IPS-15b (cell line): ENCODE measurements around the gene UPP2.

Experiments
- H3K27me3 ChIP-seq: one replicate; pipeline ENCODE4 v1.6.1; 2013; ENCODE audit warnings: low read length; ENCODE audit not compliant: control insufficient read depth, insufficient read depth
- H3K36me3 ChIP-seq: one replicate; pipeline ENCODE4 v1.6.1; 2013; ENCODE audit warnings: low read length; ENCODE audit not compliant: control insufficient read depth, insufficient read depth
- H3K4me1 ChIP-seq: one replicate; pipeline ENCODE4 v1.6.1; 2013; ENCODE audit warnings: mild to moderate bottlenecking, low read length; ENCODE audit not compliant: control insufficient read depth, insufficient read depth
- H3K4me3 ChIP-seq: one replicate; pipeline ENCODE4 v1.5.1; 2013; ENCODE audit warnings: low read depth, low read length
- H3K9ac ChIP-seq: one replicate; pipeline ENCODE4 v1.6.1; 2013; ENCODE audit warnings: low read depth, mild to moderate bottlenecking, low read length
- H3K9me3 ChIP-seq: one replicate; pipeline ENCODE4 v1.6.1; 2013; ENCODE audit warnings: mild to moderate bottlenecking, low read length; ENCODE audit not compliant: control insufficient read depth, insufficient read depth

UPP2 gene

GRCh38 chr2:158113741-158114295 lies 12.1 kb downstream of the UPP2 start:
- Histone ChIP-seq H3K9me3 (no peaks in the 10 kb centered on the region), H3K4me3 (no peak overlapping the region), H3K27me3 (no peaks in the 10 kb centered on the region), H3K36me3 (no peaks in the 10 kb centered on the region), H3K9ac (no peak overlapping the region), H3K4me1 (no peaks in the 10 kb centered on the region)

GRCh38 chr2:158114516-158114915 lies 12.8 kb downstream of the UPP2 start:
- no peaks in the 10 kb centered on the region for H3K36me3 ChIP-seq
- H3K9ac ChIP-seq: no peak overlapping the region
- no peak overlapping the region for H3K4me3 ChIP-seq
- no peaks in the 10 kb centered on the region for H3K27me3 ChIP-seq
- no peaks in the 10 kb centered on the region for H3K4me1 ChIP-seq
- H3K9me3 ChIP-seq: no peaks in the 10 kb centered on the region

GRCh38 chr2:158115202-158115767 lies 13.6 kb downstream of the UPP2 start:
- Histone ChIP-seq H3K4me3 (no peak overlapping the region), H3K9ac (no peak overlapping the region), H3K27me3 (no peaks in the 10 kb centered on the region), H3K9me3 (no peaks in the 10 kb centered on the region), H3K36me3 (no peaks in the 10 kb centered on the region), H3K4me1 (peaks cover under 1% of the 10 kb centered on the region)

- no peak overlapping the region for H3K4me3 ChIP-seq
- H3K36me3 ChIP-seq: no peaks in the 10 kb centered on the region
- no peak overlapping the region for H3K9ac ChIP-seq
- H3K27me3 ChIP-seq: no peaks in the 10 kb centered on the region
- H3K4me1 ChIP-seq: peaks cover 12% of the 10 kb centered on the region
- H3K9me3 ChIP-seq: no peaks in the 10 kb centered on the region
These were observed 15.3 kb downstream of the UPP2 start for GRCh38 chr2:158116936-158117335.

GRCh38 chr2:158120102-158120501 lies 18.4 kb downstream of the UPP2 start:
- H3K4me1 ChIP-seq: peaks cover 15% of the 10 kb centered on the region
- H3K9ac ChIP-seq: no peak overlapping the region
- H3K9me3 ChIP-seq: no peaks in the 10 kb centered on the region
- no peaks in the 10 kb centered on the region for H3K36me3 ChIP-seq
- H3K27me3 ChIP-seq: no peaks in the 10 kb centered on the region
- no peak overlapping the region for H3K4me3 ChIP-seq

- no peaks in the 10 kb centered on the region for H3K9me3 ChIP-seq
- no peaks in the 10 kb centered on the region for H3K27me3 ChIP-seq
- no peak overlapping the region for H3K9ac ChIP-seq
- H3K4me3 ChIP-seq: no peak overlapping the region
- peaks cover 19% of the 10 kb centered on the region for H3K4me1 ChIP-seq
- H3K36me3 ChIP-seq: no peaks in the 10 kb centered on the region
These were observed 19.3 kb downstream of the UPP2 start for GRCh38 chr2:158120664-158121641.

GRCh38 chr2:158124896-158125295 lies 23.2 kb downstream of the UPP2 start:
- peaks cover 19% of the 10 kb centered on the region for H3K4me1 ChIP-seq
- H3K9ac ChIP-seq: no peak overlapping the region
- H3K4me3 ChIP-seq: no peak overlapping the region

GRCh38 chr2:158125756-158126498 lies 24.3 kb downstream of the UPP2 start:
- Histone ChIP-seq H3K4me3 (no peak overlapping the region), H3K4me1 (peaks cover 12% of the 10 kb centered on the region), H3K36me3 (no peaks in the 10 kb centered on the region), H3K9me3 (no peaks in the 10 kb centered on the region), H3K27me3 (no peaks in the 10 kb centered on the region), H3K9ac (no peak overlapping the region)

More at GRCh38 chr2:158124896-158125295, 23.2 kb downstream of the UPP2 start:
- H3K27me3 ChIP-seq: no peaks in the 10 kb centered on the region
- H3K9me3 ChIP-seq: no peaks in the 10 kb centered on the region
- no peaks in the 10 kb centered on the region for H3K36me3 ChIP-seq

GRCh38 chr2:158127380-158127804 lies 25.7 kb downstream of the UPP2 start:
- peaks cover 5% of the 10 kb centered on the region for H3K4me1 ChIP-seq
- no peaks in the 10 kb centered on the region for H3K27me3 ChIP-seq
- no peak overlapping the region for H3K4me3 ChIP-seq
- H3K9me3 ChIP-seq: no peaks in the 10 kb centered on the region
- H3K36me3 ChIP-seq: no peaks in the 10 kb centered on the region
- no peak overlapping the region for H3K9ac ChIP-seq

- H3K36me3 ChIP-seq: no peaks in the 10 kb centered on the region
These were observed 26.7 kb downstream of the UPP2 start for GRCh38 chr2:158128168-158128973.

GRCh38 chr2:158129037-158129436 lies 27.4 kb downstream of the UPP2 start:
- Histone ChIP-seq H3K4me3 (no peak overlapping the region), H3K9ac (no peak overlapping the region), H3K4me1 (peaks cover 4% of the 10 kb centered on the region)

More at GRCh38 chr2:158128168-158128973, 26.7 kb downstream of the UPP2 start:
- H3K9ac ChIP-seq: no peak overlapping the region
- H3K4me3 ChIP-seq: no peak overlapping the region
- peaks cover 4% of the 10 kb centered on the region for H3K4me1 ChIP-seq
- H3K9me3 ChIP-seq: no peaks in the 10 kb centered on the region
- no peaks in the 10 kb centered on the region for H3K27me3 ChIP-seq

More at GRCh38 chr2:158129037-158129436, 27.4 kb downstream of the UPP2 start:
- Histone ChIP-seq H3K27me3 (no peaks in the 10 kb centered on the region), H3K9me3 (no peaks in the 10 kb centered on the region), H3K36me3 (no peaks in the 10 kb centered on the region)
